Bronchial epithelial cell (primary cell): Measurements from ENCODE around the gene IL22RA1. TPM values are rescaled to one million over a fixed set of nuclear protein-coding genes. Genes with fewer than 3 reads are reported as not detected.

Experiments
- DNase-seq: peaks from one replicate; pipeline ENCODE4 v3.0.0-alpha.2; 2010; ENCODE audit warnings: low read depth
- FAIRE-seq: peaks from 2 replicates; lab custom pipeline; 2011; peaks lifted over from hg19 to GRCh38; lab: Jason Lieb, UNC
- H3K27me3 ChIP-seq: 2 replicates; pipeline ENCODE4 v1.5.1; 2011; ENCODE audit warnings: low read length; ENCODE audit not compliant: control insufficient read depth, insufficient read depth
- H3K36me3 ChIP-seq: 2 replicates; pipeline ENCODE4 v1.5.1; 2011; ENCODE audit warnings: low read length; ENCODE audit not compliant: control insufficient read depth, insufficient read depth
- H3K4me3 ChIP-seq: 2 replicates; pipeline ENCODE4 v1.5.1; 2011; ENCODE audit warnings: mild to moderate bottlenecking, low read depth, low read length, control low read depth
- CTCF ChIP-seq: IDR thresholded peaks from 2 replicates; pipeline ENCODE4 v1.5.1; 2011; ENCODE audit warnings: mild to moderate bottlenecking, moderate library complexity, low read length, control low read depth, inconsistent platforms; ENCODE audit not compliant: insufficient read depth, severe bottlenecking
- total RNA-seq: library from RNA; depleted of rRNA; stranded (reverse); fragments of >200 nt; gene quantifications from 2 replicates; pipeline ENCODE4 v1.2.1, GENCODE V29; 2014

The IL22RA1 gene
- total RNA-seq, 1 donor from 2014 or later: 0.26 TPM

GRCh38 chr1:24126018-24126671, 16.8 kb downstream of the IL22RA1 start:
- no peak for TF ChIP-seq CTCF
- DNase-seq (no peak), FAIRE-seq (peak; percentile 66)
- H3K4me3 ChIP-seq: no peak overlapping the region
- no peaks in the 10 kb centered on the region for H3K27me3 ChIP-seq
- no peaks in the 10 kb centered on the region for H3K36me3 ChIP-seq

DNA sequence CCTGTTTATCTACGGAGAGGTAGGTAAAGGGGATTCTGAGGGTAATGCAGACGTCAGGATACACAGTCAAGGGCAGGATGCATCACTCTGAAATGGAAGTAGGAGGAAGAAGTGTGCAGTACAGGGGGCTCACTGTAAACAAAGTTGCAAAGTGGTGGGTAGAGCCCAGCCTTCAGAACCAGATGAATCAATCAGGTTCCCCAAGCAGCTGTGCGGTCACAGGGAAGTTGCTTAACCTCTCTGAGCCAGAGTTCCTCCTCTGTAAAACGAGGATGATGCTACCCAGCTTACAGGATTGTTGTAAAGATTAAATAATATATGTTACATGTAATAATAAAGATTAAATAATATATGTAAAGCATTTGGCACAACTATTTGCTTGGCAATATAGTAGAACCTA, 17.5 kb downstream of the IL22RA1 start:
- FAIRE-seq (no peak), DNase-seq (no peak)
- no peaks in the 10 kb centered on the region for H3K36me3 ChIP-seq
- no peaks in the 10 kb centered on the region for H3K27me3 ChIP-seq
- no peak for TF ChIP-seq CTCF
- no peak overlapping the region for H3K4me3 ChIP-seq

DNA sequence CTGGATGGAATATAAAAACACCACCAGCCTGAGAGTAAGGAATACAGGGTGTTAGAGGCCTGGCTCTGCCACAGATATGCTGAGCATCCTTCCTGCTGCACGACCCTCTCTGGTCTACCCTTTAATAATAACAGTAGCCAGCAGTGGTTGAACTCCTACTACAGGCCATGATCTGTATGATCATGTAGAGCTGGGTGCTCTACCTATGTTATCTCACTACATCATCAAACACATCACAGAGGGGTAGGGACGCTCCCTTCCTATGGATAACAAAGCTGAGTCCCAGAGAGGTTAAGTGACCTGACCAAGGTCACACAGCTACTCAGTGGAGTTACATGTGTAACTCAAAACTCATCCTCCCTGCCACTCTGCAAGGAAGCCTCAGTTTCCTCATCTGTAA, 18.0 kb downstream of the IL22RA1 start:
- no peak overlapping the region for H3K4me3 ChIP-seq
- TF ChIP-seq CTCF: no peak
- DNase-seq (no peak), FAIRE-seq (no peak)
- H3K27me3 ChIP-seq: no peaks in the 10 kb centered on the region
- H3K36me3 ChIP-seq: no peaks in the 10 kb centered on the region

DNA sequence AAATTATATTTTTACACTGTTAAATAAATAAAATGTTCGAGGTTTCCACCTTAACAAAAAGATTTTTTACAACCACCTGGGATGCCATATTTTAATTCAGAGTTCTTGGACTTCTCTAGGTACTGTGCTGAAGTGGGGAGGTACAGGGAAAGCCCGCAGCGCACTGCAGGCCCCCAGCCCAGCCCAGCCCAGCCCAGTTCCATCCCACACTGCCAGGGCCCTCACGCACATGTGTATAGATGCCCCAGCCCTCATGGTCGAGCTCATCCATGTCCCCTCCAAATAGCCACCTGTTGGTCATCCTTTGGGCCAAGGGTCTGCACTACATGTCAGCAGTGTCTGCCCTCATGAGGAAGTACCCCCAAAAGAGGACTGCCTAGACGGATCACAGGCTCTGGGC, 19.3 kb downstream of the IL22RA1 start:
- DNase-seq (no peak), FAIRE-seq (no peak)
- H3K4me3 ChIP-seq: no peak overlapping the region
- H3K36me3 ChIP-seq: no peaks in the 10 kb centered on the region
- H3K27me3 ChIP-seq: no peaks in the 10 kb centered on the region
- TF ChIP-seq CTCF: no peak

DNA sequence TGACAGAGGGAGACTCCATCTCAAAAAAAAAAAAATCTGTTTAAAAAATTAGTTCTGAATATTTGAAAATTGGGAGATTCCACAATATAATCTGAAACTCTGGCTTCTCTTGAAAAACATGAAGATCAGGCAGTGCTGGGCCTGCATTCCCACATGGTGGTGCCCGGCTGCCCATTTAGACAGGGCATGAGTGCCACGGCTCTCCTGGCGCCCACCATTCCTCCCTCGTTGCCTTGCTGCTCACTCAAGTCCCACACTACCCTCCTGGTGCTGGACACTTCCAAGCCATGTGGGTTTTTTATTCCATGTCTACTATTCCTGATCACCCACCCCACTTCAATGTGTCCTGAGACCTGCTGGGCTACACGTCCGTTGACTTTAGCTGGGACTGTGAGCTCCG, 20.2 kb downstream of the IL22RA1 start:
- FAIRE-seq: no peak
- no peaks in the 10 kb centered on the region for H3K27me3 ChIP-seq
- no peak for DNase-seq
- no peak overlapping the region for H3K4me3 ChIP-seq
- no peaks in the 10 kb centered on the region for H3K36me3 ChIP-seq
- TF ChIP-seq CTCF: no peak

DNA sequence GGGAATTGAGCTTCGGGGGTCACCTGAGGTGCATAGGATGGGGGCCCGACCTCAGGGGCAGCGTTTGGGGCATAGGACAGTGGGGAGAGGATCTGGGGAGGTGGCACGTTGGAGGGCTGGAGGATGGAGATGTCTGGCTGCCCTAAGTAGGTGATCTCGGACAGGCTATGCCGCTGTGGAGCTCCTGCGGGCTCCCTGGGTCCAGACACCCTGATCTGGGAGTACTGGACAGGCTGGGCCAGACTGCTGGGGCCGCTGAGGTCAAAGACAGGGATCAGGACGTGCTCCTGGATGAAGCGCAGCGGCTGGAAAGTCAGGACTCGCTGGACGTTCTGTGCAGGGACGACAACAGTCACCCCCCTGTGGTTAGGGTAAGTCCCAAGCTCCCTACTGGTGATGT, 21.5 kb downstream of the IL22RA1 start:
- FAIRE-seq (peak; percentile 79), DNase-seq (no peak)
- Histone ChIP-seq H3K4me3 (no peak overlapping the region), H3K36me3 (no peaks in the 10 kb centered on the region), H3K27me3 (no peaks in the 10 kb centered on the region)
- TF ChIP-seq CTCF: no peak
